Activated CD8-positive, alpha-beta memory T cell treated with anti-CD3 and anti-CD28 coated beads for 1 hour (primary cell): ENCODE measurements around the gene SFI1.
"Not testable (repeated sequence)": the region's sequence is repeated elsewhere in the genome, so short reads cannot be mapped to it uniquely, and the experiment has no call there.

Experiments
- DNase-seq, 2 donors: peaks; one replicate each; pipeline ENCODE4 v3.0.0-alpha.2; 2020; ENCODE audit warnings: low read depth in 1 of 2; ENCODE audit errors: extremely low read depth in 1 of 2

Gene SFI1

GRCh38 chr22:31586137-31586920 lies 90.0 kb downstream of the SFI1 start:
- no peak for DNase-seq

GRCh38 chr22:31588970-31589675 lies 92.8 kb downstream of the SFI1 start:
- no peak for DNase-seq

- DNase-seq = not testable (repeated sequence)
Measured at GRCh38 chr22:31590161-31590560, 93.8 kb downstream of the SFI1 start.

- no peak for DNase-seq
Measured at GRCh38 chr22:31595271-31595670, 98.9 kb downstream of the SFI1 start.

GRCh38 chr22:31602259-31602952 lies 106.1 kb downstream of the SFI1 start:
- DNase-seq = no peak

- DNase-seq = no peak
Measured at GRCh38 chr22:31603081-31603525, 106.8 kb downstream of the SFI1 start.

- DNase-seq = no peak
Measured at GRCh38 chr22:31603574-31603973, 107.2 kb downstream of the SFI1 start.

- DNase-seq = no peak
Measured at GRCh38 chr22:31604137-31604705, 107.9 kb downstream of the SFI1 start.

GRCh38 chr22:31604746-31605705 lies 108.7 kb downstream of the SFI1 start:
- DNase-seq = no peak

- no peak for DNase-seq
Measured at GRCh38 chr22:31605851-31606585, 109.7 kb downstream of the SFI1 start.

GRCh38 chr22:31607696-31608095 lies 111.4 kb downstream of the SFI1 start:
- no peak for DNase-seq

GRCh38 chr22:31609716-31610115 lies 113.4 kb downstream of the SFI1 start:
- no peak for DNase-seq

- no peak for DNase-seq
Measured at GRCh38 chr22:31610611-31611010, 114.3 kb downstream of the SFI1 start.

GRCh38 chr22:31611061-31611760 lies 114.9 kb downstream of the SFI1 start:
- DNase-seq = no peak

- DNase-seq = no peak
Measured at GRCh38 chr22:31612891-31613285, 116.6 kb downstream of the SFI1 start.

- DNase-seq = no peak
Measured at GRCh38 chr22:31613286-31613903, 117.1 kb downstream of the SFI1 start.

- no peak for DNase-seq
Measured at GRCh38 chr22:31613904-31614296, 117.6 kb downstream of the SFI1 start.

GRCh38 chr22:31614781-31615490 lies 118.6 kb downstream of the SFI1 start:
- DNase-seq = no peak
